Measurements from ENCODE around the gene CMIP.

DNA sequence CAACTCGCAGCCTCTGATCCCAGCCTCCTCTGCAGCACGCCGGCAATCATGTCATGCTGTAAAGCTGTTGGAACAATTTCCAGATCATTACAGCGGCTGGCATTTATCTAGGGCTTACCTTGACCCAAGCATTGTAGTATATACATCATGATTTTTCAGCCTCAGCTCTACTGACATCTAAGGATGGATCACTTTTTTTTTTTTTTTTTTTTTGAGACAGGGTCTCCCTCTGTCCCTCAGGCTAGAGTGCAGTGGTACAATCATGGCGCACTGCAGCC, 103.3 kb downstream of the CMIP start:
- no peak for TF ChIP-seq GATA2 (IDR thresholded peaks at IDR 0.05; ENCODE audit: low read depth, low read length)
- no peak for TF ChIP-seq GATA3 (IDR thresholded peaks at IDR 0.05; ENCODE audit: low read depth, low read length)

Measured in SH-SY5Y (cell line).